Body of pancreas (tissue), 4 donors: ENCODE measurements around the gene CACNA1C.
A peak's percentile ranks its signal among the peaks of the same experiment; 100 is the strongest.

Source experiments
- CTCF ChIP-seq, 7 experiments: fragments of 450-650 bp in 4 of 7; fragments of 200-600 bp in 3 of 7; sonication (generic) in 3 of 7; IDR thresholded peaks; one replicate each; pipeline ENCODE4 v1.5.1; 2016 to 2019; ENCODE audit warnings: antibody characterized with exemption in 7 of 7
- POLR2A ChIP-seq, 3 donors: fragments of 450-650 bp; IDR thresholded peaks; one replicate each; pipeline ENCODE4 v1.6.1; 2016; ENCODE audit warnings: antibody characterized with exemption in 3 of 3, mild to moderate bottlenecking in 2 of 3

DNA sequence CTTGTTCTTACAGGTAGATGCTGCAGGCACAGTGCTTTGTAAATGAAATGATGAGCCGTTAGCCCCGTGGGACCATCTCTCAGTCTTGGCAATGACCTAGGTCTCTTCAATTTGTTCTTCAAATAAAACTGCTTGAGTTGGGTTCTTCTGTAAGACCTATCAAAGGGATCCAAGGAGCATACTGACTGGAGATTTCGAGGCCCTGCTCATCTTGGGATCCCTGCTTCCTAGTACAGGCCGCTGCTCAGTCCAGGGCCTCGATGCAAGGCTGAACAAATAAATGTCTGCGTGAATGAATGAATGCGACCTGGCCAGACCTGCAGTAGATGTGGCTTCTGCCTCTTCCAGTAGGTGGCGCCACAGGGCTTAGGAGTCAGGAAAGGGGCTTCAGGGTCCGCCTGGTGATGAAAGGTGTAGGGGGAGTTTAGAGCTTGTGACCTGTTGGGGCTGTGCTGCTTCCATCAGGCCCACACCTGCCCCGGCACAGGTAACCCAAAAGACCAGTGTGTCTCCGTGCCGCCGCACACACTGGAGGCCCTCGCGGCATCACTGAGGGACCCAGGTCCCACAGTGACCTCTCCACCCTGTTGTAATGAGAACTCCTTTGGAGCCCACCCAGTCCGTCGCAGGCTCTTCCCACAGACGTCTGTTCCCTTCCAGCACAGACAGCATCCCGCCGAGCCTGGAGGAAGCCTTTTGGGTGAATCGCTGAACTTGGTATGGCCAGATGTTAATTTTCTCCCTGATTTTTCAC lies 4.4 kb downstream of the CACNA1C start:
- TF ChIP-seq CTCF (IDR thresholded peaks at IDR 0.05) (peak; percentile 28 to 59 (median 43)), POLR2A (IDR thresholded peaks at IDR 0.05) (no peak)
